Kidney (tissue), 14 donors: Measurements from ENCODE around the gene RBM23. TPM values are rescaled to one million over a fixed set of nuclear protein-coding genes. Genes with fewer than 3 reads are reported as not detected.

Experiments used
- DNase-seq, 5 donors: peaks; one replicate each; pipeline ENCODE4 v3.0.0-alpha.2; 2013 to 2020
- FAIRE-seq: peaks from 2 replicates; lab custom pipeline; 2012; peaks lifted over from hg19 to GRCh38; lab: Jason Lieb, UNC
- H3K27ac ChIP-seq, 2 donors: one replicate each; pipeline ENCODE4 v1.7.0; 2013; ENCODE audit warnings: low read depth in 2 of 2, low read length in 2 of 2, inconsistent platforms in 1 of 2
- H3K27me3 ChIP-seq: one replicate; pipeline ENCODE4 v1.7.1; 2013; ENCODE audit warnings: low read length, inconsistent platforms; ENCODE audit not compliant: control insufficient read depth, insufficient read depth
- H3K36me3 ChIP-seq, 3 donors: one replicate each; pipeline versions ENCODE4 v1.7.0 to v1.7.1; 2013; ENCODE audit warnings: low read length in 3 of 3, control low read depth in 1 of 3, inconsistent platforms in 1 of 3; ENCODE audit not compliant: insufficient read depth in 3 of 3, control insufficient read depth in 2 of 3
- H3K4me1 ChIP-seq, 3 donors: one replicate each; pipeline versions ENCODE4 v1.7.0 to v1.7.1; 2013; ENCODE audit warnings: low read length in 3 of 3, inconsistent platforms in 1 of 3, low read depth in 1 of 3; ENCODE audit not compliant: control insufficient read depth in 2 of 3, insufficient read depth in 2 of 3
- H3K4me3 ChIP-seq, 3 donors: one replicate each; pipeline versions ENCODE4 v1.7.0 to v1.8.1; 2013; ENCODE audit warnings: low read length in 3 of 3, control low read depth in 1 of 3, inconsistent platforms in 1 of 3
- H3K9ac ChIP-seq, 3 donors: one replicate each; pipeline versions ENCODE4 v1.7.0 to v1.7.1; 2013; ENCODE audit warnings: low read length in 3 of 3, control low read depth in 1 of 3, inconsistent platforms in 1 of 3
- H3K9me3 ChIP-seq, 3 donors: one replicate each; pipeline versions ENCODE4 v1.7.0 to v1.7.1; 2013; ENCODE audit warnings: low read length in 3 of 3, control low read depth in 1 of 3, inconsistent platforms in 1 of 3; ENCODE audit not compliant: control insufficient read depth in 2 of 3, insufficient read depth in 1 of 3
- intact Hi-C: fragments of 100-400 bp; cut with DNase I; formaldehyde crosslinking; loops from one replicate; pipeline ENCODE4 v1.11.1; 2022
- polyA plus RNA-seq: library from polyadenylated mRNA; stranded (reverse); fragments of 350-450 nt; fragmentation: Illumina TruSeq; extraction: RNeasy Lipid Tissue Mini Kit (QIAGEN cat#74804); gene quantifications from one replicate; pipeline ENCODE4 v1.2.3, GENCODE V29; 2014; ENCODE audit warnings: low read depth, low replicate concordance; ENCODE audit not compliant: insufficient read depth
- total RNA-seq: library from RNA; stranded (reverse); fragmentation: NEBNext Ultra II Directional; extraction: Animal tissue kit (Norgen Biotek cat#: 25700); gene quantifications from one replicate; pipeline ENCODE4 v1.2.1, GENCODE V29; 2021
- TF ChIP-seq, protein P1 (sequence below): IDR thresholded peaks from 3 replicates; pipeline ENCODE4 v1.5.1; 2012; ENCODE audit warnings: mild to moderate bottlenecking, moderate library complexity, borderline replicate concordance; ENCODE audit not compliant: insufficient read depth; ENCODE audit errors: extremely low read depth
- donor health status: control.
- donor health status: control.
- donor health status: control.
- donor health status: control.
- donor health status: control.
- donor health status: DM: yes; HTN: yes; CAD: no.
- donor health status: Normal renal cell carcinoma (clear cell type).

The RBM23 gene
- total and polyA plus RNA-seq, 2 donors from 2014 or later: 44.8 to 93.6 TPM

DNA sequence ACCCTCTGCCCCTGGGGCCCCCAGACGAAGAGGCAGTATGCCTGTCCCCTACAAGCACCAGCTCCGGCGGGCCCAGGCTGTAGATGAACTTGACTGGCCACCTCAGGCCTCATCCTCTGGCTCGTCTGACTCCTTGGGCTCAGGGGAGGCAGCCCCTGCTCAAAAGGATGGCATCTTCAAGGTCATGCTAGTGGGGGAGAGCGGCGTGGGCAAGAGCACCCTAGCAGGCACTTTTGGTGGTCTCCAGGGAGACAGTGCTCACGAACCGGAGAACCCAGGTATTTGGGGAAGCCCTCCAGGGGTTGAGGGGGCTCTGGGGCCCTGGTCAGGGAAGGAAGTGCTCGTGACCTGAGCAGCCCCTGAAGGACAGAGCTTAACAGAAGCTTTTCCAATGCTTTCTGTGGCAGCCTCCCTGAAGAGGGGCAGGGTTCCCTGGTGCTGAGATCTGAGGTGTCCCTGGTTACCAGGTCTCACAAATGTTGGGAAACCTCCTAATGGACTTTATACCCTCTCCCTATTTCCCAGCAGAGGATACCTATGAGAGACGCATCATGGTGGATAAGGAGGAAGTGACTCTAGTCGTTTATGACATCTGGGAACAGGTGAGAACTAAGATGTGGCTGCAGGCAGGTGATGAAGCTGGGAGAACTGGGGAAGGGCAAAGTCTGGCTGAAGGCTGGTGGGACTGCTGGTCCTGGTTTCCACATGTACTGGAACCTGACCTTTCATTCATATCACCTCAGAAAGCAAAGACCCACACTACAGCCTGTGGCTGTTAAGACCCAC lies 34.0 kb downstream of the RBM23 start:
- intact Hi-C loops: no loop called here
- no peak overlapping the region for H3K27ac ChIP-seq
- peaks cover 0 to 13% (median 4%) of the 10 kb centered on the region in 3 donors for H3K4me1 ChIP-seq
- H3K27me3 ChIP-seq: no peaks in the 10 kb centered on the region
- TF ChIP-seq, protein P1, sequence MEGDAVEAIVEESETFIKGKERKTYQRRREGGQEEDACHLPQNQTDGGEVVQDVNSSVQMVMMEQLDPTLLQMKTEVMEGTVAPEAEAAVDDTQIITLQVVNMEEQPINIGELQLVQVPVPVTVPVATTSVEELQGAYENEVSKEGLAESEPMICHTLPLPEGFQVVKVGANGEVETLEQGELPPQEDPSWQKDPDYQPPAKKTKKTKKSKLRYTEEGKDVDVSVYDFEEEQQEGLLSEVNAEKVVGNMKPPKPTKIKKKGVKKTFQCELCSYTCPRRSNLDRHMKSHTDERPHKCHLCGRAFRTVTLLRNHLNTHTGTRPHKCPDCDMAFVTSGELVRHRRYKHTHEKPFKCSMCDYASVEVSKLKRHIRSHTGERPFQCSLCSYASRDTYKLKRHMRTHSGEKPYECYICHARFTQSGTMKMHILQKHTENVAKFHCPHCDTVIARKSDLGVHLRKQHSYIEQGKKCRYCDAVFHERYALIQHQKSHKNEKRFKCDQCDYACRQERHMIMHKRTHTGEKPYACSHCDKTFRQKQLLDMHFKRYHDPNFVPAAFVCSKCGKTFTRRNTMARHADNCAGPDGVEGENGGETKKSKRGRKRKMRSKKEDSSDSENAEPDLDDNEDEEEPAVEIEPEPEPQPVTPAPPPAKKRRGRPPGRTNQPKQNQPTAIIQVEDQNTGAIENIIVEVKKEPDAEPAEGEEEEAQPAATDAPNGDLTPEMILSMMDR: no peak
- H3K36me3 ChIP-seq: no peaks in the 10 kb centered on the region
- no peak overlapping the region for H3K4me3 ChIP-seq
- FAIRE-seq: no peak
- no peaks in the 10 kb centered on the region for H3K9me3 ChIP-seq
- no peak overlapping the region for H3K9ac ChIP-seq
- no peak for DNase-seq

DNA sequence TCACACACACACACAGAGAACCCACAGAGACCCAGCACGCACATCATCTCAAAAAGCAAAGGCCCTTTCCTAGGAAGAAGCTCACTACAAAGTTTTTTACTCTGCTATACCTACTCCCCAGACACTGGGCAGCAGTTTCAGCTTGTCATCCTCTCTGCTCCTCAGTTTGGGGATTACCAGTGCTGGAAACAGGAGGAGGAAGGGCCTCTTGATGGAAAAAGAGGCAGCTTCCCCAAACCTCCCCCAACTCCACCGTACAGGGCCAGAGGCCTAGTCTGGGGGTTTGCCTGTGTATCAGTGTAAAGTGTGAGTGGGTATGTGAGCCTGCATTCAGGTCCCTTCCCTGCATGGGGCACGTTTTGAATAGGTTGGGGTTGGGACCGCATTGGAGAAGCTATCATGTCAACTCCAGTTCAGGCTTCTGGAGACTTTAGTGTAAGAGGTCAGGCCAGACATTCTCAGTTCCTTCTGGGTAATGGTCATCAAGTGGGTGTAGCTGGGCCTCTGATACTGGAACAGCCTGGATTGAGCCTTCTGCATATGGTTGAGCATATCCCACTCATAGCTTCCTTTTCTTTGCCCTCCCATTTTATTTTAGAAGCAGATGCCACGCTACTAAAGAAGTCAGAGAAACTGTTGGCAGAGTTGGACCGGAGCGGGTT lies 34.7 kb downstream of the RBM23 start:
- Histone ChIP-seq H3K27ac (no peak overlapping the region), H3K9me3 (no peaks in the 10 kb centered on the region), H3K4me1 (peaks cover 0 to 13% (median 4%) of the 10 kb centered on the region in 3 donors), H3K9ac (no peak overlapping the region), H3K27me3 (no peaks in the 10 kb centered on the region), H3K36me3 (peaks cover 0 to 3% (median 3%) of the 10 kb centered on the region in 3 donors), H3K4me3 (no peak overlapping the region)
- DNase-seq (no peak), FAIRE-seq (no peak)
- intact Hi-C loops: no loop called here
- TF ChIP-seq, protein P1: no peak

DNA sequence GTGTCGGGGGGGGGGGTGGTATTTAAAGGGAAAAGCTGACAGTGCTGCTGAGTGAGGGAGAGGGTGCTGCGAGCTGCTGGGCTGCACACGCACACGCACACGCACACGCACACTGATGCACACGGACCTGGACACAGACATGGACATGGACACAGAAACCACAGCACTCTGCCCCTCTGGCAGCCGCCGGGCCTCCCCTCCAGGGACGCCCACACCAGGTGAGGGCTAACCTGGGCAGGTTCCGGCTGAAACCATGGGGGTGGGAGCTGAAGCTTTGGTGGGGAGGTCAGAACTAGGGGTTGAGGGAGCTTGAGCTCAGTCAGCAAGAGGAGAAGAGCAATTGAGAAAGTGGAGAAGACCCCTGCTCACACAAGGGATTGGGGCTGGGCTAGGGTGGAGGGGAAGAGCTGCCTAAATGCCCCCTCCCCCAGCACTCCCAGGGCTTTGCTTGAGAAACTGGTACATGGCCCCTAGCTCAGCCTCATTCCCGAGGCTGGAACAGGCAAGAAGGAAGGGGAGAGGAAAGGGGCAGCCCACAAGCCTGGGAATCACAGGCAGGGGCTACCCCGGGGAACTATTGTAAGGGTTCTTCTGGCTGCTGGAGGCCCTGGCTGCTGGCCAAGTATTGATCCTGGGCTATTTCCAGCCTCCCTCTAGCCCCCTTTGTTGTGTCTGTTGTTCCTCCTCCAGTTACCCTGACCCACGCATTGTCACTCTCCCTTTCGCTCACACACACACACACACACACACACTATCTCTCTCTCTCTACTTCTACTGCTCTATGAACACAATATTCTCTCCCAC lies 35.6 kb downstream of the RBM23 start, which contains the start of gene REM2:
Gene REM2 (plus strand): TSS at position 50 of the 804 bp plus-strand sequence. CDS start 66 bp downstream, at position 116.
- peak within 1 kb of the TSS in 1 of 3 donors; percentile 7 for H3K9ac ChIP-seq

More for the DNA sequence above, 35.6 kb downstream of the RBM23 start, which contains the start of gene REM2:
- FAIRE-seq (no peak), DNase-seq (peak in 4 of 5 donors; percentile 37 to 74 (median 58))
- Histone ChIP-seq H3K27me3 (no peaks in the 10 kb centered on the region), H3K4me3 (no peak within 1 kb of the TSS), H3K27ac (no peak within 1 kb of the TSS), H3K9me3 (no peaks in the 10 kb centered on the region), H3K36me3 (peaks cover 0 to 6% (median 6%) of the 10 kb centered on the region in 3 donors), H3K4me1 (peaks cover 0 to 13% (median 4%) of the 10 kb centered on the region in 3 donors)
- TF ChIP-seq, protein P1: no peak
- intact Hi-C loops: no loop called here
